Ectodermal cell (in vitro differentiated cells): Measurements from ENCODE around the gene MRNIP.
A peak's percentile ranks its signal among the peaks of the same experiment; 100 is the strongest.

Source experiments
- H3K27ac ChIP-seq: 2 replicates; pipeline ENCODE4 v1.7.0; 2013; ENCODE audit warnings: mild to moderate bottlenecking, low read depth, low read length; ENCODE audit not compliant: insufficient read depth, poor library complexity, severe bottlenecking
- H3K27me3 ChIP-seq: 2 replicates; pipeline ENCODE4 v1.7.0; 2013; ENCODE audit warnings: mild to moderate bottlenecking, low read length; ENCODE audit not compliant: insufficient read depth, control insufficient read depth, poor library complexity, severe bottlenecking
- H3K36me3 ChIP-seq: one replicate; pipeline ENCODE4 v1.7.0; 2013; ENCODE audit warnings: low read length; ENCODE audit not compliant: control insufficient read depth, insufficient read depth
- H3K4me1 ChIP-seq: one replicate; pipeline ENCODE4 v1.7.0; 2013; ENCODE audit warnings: low read length; ENCODE audit not compliant: control insufficient read depth, insufficient read depth
- H3K4me3 ChIP-seq: 2 replicates; pipeline ENCODE4 v1.7.0; 2013; ENCODE audit warnings: low read depth, low read length, control low read depth; ENCODE audit not compliant: insufficient read depth
- H3K9me3 ChIP-seq: 2 replicates; pipeline ENCODE4 v1.7.0; 2013; ENCODE audit warnings: mild to moderate bottlenecking, low read length, moderate library complexity; ENCODE audit not compliant: control insufficient read depth
- WGBS, 2 experiments: methylation state at CpG; one replicate each; pipeline ENCODE4 v1.1.7; 2013; ENCODE audit warnings: missing lambda C conversion rate in 2 of 2; 5-methylcytosine and 5-hydroxymethylcytosine counted together

MRNIP gene

DNA sequence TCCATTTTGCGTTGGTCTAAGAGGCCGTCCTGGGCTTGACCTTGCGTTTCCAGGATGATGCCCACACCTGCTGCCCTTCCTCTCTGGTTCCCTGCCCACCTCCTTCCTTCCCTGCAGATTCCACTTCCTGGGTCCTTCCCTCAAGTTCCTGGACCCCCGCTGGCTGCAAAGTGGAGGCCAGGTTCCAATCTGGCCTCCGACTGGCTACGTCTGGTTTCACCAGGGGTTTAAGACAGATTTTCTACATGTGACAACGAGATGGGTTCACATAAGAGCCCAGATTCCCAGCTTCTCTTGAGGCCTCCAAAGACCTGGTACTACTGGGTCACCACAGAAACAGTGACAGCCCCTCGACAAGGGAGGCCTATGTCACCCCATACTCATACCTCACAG lies 54.1 kb downstream of the MRNIP start:
- WGBS, 2 experiments: 94 to 95% methylated on average over 8 of the region's 8 CpGs
- H3K27me3 ChIP-seq: no peaks in the 10 kb centered on the region
- H3K27ac ChIP-seq: no peak overlapping the region
- H3K4me3 ChIP-seq: no peak overlapping the region
- peaks cover 5% of the 10 kb centered on the region for H3K36me3 ChIP-seq
- H3K9me3 ChIP-seq: no peaks in the 10 kb centered on the region
- H3K4me1 ChIP-seq: peaks cover 33% of the 10 kb centered on the region

DNA sequence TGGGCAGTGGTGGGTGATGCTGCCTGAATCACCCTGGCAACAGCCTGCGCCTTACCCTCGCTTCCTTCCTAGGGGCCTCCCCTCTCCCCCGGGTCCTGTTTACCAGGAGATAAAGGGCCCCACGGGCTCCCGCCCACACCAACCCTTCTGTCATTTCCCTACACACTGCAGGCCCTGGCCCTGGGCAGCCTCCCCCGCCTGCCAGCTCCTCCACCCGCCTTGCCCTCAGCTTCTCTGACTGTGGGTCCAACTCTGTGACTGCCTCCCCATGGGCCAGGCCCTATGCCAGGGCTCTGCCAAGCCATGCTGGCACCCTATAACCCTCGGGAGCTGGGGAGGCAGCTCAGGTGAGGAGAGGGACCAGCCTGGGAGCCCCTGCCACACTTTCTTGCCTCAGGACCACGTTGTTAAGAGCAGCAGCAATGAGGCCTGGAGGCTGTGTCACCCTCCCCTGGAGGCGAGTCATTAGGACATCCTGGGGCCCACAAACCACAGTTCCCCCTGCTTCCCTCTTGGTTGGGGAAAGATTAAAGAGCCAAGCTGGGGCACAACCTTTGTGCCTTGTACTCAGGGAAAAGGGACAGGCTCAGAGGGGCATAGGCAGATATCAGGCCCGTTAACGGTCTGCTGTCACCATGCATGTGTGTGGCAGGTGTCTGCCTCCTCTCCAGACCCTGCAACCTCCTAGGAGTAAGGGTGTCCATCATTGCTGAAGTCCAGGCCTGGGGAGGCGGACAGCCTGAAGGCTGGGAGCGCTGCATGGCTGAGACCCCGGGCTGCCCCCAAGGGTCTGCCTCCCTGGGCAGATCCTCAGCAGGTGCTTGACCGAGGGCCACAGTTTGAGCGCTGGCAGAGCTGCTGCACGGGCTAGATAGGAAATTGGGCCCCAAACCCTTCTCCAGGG lies 54.7 kb downstream of the MRNIP start:
- Histone ChIP-seq H3K27ac (no peak overlapping the region), H3K9me3 (no peaks in the 10 kb centered on the region), H3K4me3 (no peak overlapping the region), H3K27me3 (no peaks in the 10 kb centered on the region), H3K36me3 (peaks cover 11% of the 10 kb centered on the region), H3K4me1 (peaks cover 33% of the 10 kb centered on the region)
- WGBS, 2 experiments: 67 to 69% methylated on average over 18 of the region's 18 CpGs

DNA sequence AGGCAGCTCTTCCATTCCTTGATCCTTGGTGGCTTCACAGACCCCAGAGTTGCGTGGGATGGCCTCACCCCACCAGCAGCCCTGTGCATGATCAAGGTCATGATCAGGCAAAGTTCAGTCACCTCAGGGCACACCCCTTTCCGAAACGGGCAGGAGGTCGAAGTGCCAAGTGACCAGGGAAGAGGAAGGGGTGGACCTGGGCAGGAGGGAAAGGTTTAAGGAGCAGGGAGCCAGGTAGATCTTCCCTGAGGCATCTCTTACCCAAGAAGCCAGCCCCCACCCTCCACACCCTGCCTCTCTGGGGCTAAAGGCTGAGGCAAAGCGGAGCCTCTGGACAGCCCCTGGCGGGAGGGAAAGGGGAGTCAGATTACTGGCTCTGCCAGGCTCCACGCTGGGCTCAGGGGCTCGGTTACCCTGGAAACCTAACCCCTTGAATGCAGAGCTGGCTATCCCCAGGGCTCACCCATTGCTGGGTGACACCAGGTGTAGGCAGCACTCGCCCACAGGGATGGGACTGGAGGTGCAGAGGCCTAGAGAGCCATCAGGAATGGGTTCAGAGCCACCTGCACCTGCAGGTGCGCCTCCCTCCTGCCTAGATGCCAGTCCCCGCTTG lies 55.6 kb downstream of the MRNIP start:
- Histone ChIP-seq H3K9me3 (no peaks in the 10 kb centered on the region), H3K27me3 (no peaks in the 10 kb centered on the region), H3K36me3 (peaks cover 20% of the 10 kb centered on the region), H3K4me3 (peak overlapping the region; percentile 0), H3K27ac (no peak overlapping the region), H3K4me1 (peaks cover 33% of the 10 kb centered on the region)
- 46 to 47% methylated on average over 11 of the region's 11 CpGs for WGBS, 2 experiments

DNA sequence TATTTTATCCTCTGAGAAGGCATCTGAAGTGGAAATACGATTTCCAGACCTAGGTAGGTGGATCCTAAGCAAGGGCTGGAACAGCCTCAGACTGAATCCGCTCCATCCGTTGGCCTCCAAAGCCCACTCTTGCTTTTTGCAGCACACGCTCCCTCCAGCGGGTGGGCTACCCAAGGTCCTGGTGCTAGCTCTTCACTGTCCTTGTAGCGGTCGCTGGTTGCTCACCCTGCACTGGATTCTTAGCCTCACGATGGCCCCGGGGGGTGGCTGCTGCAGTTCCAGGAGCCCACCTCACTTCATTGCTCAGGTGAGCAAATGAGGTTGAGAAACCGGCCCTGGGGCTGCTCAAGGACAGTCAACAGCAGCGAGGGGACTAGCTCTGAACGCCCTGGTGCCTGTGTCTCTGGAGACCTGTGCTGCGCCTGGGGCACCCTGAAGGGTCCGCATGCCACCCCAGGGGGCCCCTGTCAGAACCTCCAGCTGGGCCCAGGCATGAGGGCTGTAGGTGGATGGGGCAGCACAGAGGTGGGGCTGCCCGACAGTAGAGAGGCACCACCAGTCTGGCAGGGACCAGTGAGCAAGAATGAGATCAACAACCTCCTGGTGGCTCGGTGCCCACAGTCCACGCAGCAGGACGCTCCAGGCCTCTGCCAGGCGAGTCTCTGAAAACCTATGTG lies 56.3 kb downstream of the MRNIP start:
- Histone ChIP-seq H3K9me3 (no peaks in the 10 kb centered on the region), H3K36me3 (peaks cover 27% of the 10 kb centered on the region), H3K27ac (no peak overlapping the region), H3K4me3 (no peak overlapping the region), H3K4me1 (peaks cover 33% of the 10 kb centered on the region), H3K27me3 (peaks cover under 1% of the 10 kb centered on the region)
- WGBS, 2 experiments: 91 to 92% methylated on average over 19 of the region's 19 CpGs

DNA sequence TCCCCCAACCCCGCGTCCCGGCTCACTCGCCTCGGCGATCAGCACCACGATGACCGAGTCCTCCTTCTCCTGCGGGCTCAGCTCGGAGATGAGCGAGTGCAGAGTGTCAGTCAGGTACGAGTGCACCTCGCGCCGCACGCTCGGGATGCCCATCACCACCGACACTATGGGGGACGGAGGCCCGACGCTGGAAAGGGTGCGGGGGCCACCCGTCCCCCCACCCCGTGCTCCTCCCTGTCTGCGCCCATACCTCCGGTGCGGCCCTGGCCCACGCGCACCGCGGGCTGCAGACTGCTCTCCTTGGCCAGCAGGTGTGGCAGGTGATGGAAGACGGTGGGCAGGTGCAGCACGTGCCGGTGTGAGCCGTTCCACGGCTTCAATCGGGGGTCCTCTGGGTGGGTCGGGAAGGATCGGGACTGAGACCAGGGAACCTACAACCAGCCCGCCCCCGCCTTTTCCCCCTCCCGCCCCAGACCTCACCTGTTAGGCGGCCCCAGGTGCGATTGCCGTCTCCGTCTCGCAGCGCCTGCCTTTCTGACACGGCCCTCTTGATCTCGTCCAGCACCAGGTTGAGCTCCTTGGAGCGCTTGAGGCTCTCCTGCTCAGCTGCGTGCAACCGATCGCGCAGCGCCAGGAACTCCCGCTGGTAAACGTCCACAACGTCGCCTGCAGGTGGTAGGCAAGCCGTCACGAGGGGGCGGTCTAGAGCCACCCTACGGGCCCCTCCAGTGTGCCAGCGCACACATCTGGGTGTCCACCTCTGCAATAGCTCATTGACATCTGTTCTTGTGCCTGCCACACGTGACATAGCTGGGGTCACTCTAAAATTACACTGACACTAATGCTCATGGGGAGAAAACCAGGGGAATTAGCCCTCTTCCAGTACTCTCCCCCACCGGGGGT lies 57.1 kb downstream of the MRNIP start:
- WGBS, 2 experiments: 82% methylated on average over 67 of the region's 67 CpGs

DNA sequence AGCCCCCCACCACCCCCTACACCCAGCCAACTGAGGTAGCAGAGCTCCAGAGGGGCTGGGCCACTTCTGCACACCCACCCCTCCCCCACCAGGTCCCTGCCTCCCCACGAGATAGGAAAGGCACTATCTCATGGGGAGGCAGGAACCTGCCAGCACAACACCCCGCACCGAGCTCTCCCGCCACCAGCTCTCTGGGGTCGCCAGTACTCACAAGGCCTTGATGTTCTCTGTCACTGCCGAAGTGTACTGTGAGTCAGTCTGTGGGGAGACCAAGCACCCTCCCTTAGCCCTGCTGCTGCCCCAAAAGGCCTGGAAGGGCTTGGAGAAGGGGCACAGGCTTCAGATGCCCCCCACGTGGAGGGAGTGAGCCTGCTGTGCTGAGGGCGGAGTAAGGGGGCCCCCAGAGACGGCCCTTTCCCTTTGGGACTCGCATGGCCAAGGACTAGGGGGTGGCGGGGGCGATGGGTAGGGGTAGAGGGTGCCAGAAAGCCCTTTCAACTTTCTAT lies 57.9 kb downstream of the MRNIP start:
- WGBS, 2 experiments: 91% methylated on average over 12 of the region's 12 CpGs
- H3K4me3 ChIP-seq: no peak overlapping the region

More for the DNA sequence above, 57.1 kb downstream of the MRNIP start:
- Histone ChIP-seq H3K9me3 (no peaks in the 10 kb centered on the region), H3K4me3 (no peak overlapping the region), H3K27ac (no peak overlapping the region), H3K4me1 (peaks cover 33% of the 10 kb centered on the region), H3K36me3 (peaks cover 28% of the 10 kb centered on the region), H3K27me3 (peaks cover 9% of the 10 kb centered on the region)

DNA sequence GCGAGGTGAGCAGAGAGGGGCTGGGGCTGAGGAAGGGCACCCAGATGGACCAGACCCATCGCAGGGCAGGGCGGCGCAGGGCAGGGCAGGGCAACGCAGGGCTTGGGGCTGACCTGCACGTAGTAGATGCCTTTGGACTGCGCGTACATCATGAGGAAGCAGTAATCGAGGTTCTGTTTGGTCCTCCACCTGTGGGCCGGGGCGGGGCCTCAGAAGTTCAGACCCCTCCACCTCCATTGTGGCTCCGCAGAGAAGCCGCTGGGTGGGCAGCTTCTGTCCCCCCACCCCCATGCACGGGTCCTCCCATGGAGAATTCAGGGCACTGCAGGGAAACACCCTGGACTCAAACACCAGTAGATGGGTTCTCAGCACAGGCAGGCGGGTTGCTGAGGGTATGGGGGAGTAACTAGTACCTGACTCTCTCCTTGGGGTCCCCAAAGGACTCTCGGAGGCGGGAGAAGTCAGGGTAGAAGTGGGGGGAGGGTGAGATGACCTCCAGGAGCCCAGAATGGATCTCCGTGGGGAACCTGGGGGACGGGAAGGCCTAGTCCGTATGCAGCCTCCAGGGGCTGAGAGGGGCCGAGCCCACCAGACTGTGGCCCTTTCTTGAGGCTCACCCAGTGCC lies 58.4 kb downstream of the MRNIP start:
- Histone ChIP-seq H3K4me3 (no peak overlapping the region), H3K9me3 (no peaks in the 10 kb centered on the region), H3K36me3 (peaks cover 28% of the 10 kb centered on the region), H3K4me1 (peaks cover 34% of the 10 kb centered on the region), H3K27ac (no peak overlapping the region), H3K27me3 (peaks cover 21% of the 10 kb centered on the region)
- WGBS, 2 experiments: 94 to 95% methylated on average over 21 of the region's 21 CpGs

More for the DNA sequence above, 57.9 kb downstream of the MRNIP start:
- Histone ChIP-seq H3K27ac (no peak overlapping the region), H3K4me1 (peaks cover 33% of the 10 kb centered on the region), H3K9me3 (no peaks in the 10 kb centered on the region), H3K36me3 (peaks cover 28% of the 10 kb centered on the region), H3K27me3 (peaks cover 15% of the 10 kb centered on the region)

DNA sequence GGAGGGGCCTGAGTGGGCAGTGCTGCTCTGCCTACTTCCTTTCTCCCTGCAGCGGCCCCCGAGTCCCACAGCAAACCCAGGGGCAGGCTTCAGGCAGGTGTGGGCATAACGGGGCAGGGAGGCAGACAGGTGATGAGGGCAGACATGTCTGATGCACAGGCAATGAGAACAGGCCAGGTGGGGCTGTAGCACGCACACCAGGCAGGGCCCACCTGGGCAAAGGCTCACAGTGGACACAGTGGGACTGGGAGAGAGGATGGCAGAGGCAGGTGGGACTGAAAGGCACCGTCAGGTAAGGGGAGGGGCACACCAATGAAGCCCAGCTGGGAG lies 59.0 kb downstream of the MRNIP start:
- WGBS, 2 experiments: 93 to 95% methylated on average over 5 of the region's 5 CpGs
- Histone ChIP-seq H3K4me1 (peaks cover 32% of the 10 kb centered on the region), H3K27ac (no peak overlapping the region), H3K9me3 (no peaks in the 10 kb centered on the region), H3K36me3 (peaks cover 28% of the 10 kb centered on the region), H3K27me3 (peaks cover 25% of the 10 kb centered on the region), H3K4me3 (no peak overlapping the region)
